Measurements from ENCODE around the gene ANKRD34A.

Gene ANKRD34A

GRCh38 chr1:145955436-145955835 is 8.9 kb downstream of the ANKRD34A start:
- H3K9ac ChIP-seq (ENCODE audit: low read depth, low read length): peak overlapping the region; percentile 71; the same call in 1 of the 2 replicates
- DNase-seq: no peak
- H3K4me2 ChIP-seq (ENCODE audit: insufficient read depth, low read length): peak overlapping the region; percentile 74
- H4K20me1 ChIP-seq (ENCODE audit: insufficient read depth, low read length): no peaks in the 10 kb centered on the region
- H3K27ac ChIP-seq (ENCODE audit: low read length): no peak overlapping the region
- H3K9me3 ChIP-seq (ENCODE audit: insufficient read depth, low read length, severe bottlenecking): no peaks in the 10 kb centered on the region
- ATAC-seq (ENCODE audit: insufficient read depth, low read depth): no peak
- H3K27me3 ChIP-seq (ENCODE audit: insufficient read depth, low read length, poor library complexity): no peaks in the 10 kb centered on the region
- H3K36me3 ChIP-seq (ENCODE audit: insufficient read depth, low read length): peaks cover 25% of the 10 kb centered on the region
- H3K79me2 ChIP-seq (ENCODE audit: insufficient read depth, low read length): peaks cover 67% of the 10 kb centered on the region
- peak overlapping the region in 1 of 2 experiments; percentile 86; a peak in 2 of 4 replicates for H3K4me3 ChIP-seq (ENCODE audit: low read depth in 1 of 2, low read length in 2 of 2)
- H3K4me1 ChIP-seq (ENCODE audit: insufficient read depth, low read length): peaks cover 62% of the 10 kb centered on the region
- no peak overlapping the region for H2AFZ ChIP-seq (ENCODE audit: low read depth, low read length)
- TF ChIP-seq, protein P1, sequence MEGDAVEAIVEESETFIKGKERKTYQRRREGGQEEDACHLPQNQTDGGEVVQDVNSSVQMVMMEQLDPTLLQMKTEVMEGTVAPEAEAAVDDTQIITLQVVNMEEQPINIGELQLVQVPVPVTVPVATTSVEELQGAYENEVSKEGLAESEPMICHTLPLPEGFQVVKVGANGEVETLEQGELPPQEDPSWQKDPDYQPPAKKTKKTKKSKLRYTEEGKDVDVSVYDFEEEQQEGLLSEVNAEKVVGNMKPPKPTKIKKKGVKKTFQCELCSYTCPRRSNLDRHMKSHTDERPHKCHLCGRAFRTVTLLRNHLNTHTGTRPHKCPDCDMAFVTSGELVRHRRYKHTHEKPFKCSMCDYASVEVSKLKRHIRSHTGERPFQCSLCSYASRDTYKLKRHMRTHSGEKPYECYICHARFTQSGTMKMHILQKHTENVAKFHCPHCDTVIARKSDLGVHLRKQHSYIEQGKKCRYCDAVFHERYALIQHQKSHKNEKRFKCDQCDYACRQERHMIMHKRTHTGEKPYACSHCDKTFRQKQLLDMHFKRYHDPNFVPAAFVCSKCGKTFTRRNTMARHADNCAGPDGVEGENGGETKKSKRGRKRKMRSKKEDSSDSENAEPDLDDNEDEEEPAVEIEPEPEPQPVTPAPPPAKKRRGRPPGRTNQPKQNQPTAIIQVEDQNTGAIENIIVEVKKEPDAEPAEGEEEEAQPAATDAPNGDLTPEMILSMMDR (IDR thresholded peaks at IDR 0.05; ENCODE audit: borderline replicate concordance, extremely low read depth, low read length, poor library complexity, severe bottlenecking): no peak
- no peak for TF ChIP-seq EZH2 (IDR thresholded peaks at IDR 0.05; ENCODE audit: borderline replicate concordance, low read depth, low read length, severe bottlenecking)

DNA sequence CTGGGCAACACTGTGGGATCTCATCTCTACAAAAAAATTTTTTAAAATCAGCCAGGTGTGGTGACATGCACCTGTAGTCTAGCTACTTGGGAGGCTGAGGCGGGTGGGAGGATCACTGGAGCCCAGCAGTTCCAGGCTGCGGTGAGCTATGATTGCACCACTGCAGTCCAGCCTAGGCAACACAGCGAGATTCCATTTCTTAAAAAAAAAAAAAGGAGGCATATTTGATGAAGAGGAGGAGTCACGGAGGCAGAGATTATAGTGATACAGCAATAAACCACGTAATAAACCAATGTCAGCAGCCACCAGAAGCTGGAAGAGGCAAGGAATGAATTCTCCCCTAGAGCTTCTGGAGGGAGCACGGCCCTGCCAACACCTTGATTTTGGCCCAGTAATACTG is 10.5 kb downstream of the ANKRD34A start:
- Histone ChIP-seq H3K4me2 (ENCODE audit: insufficient read depth, low read length) (no peak overlapping the region), H4K20me1 (ENCODE audit: insufficient read depth, low read length) (no peaks in the 10 kb centered on the region; the same call in 1 of the 2 replicates), H3K4me3 (ENCODE audit: low read depth in 1 of 2, low read length in 2 of 2) (no peak overlapping the region), H3K36me3 (ENCODE audit: insufficient read depth, low read length) (peaks cover 29% of the 10 kb centered on the region), H3K27me3 (ENCODE audit: insufficient read depth, low read length, poor library complexity) (no peaks in the 10 kb centered on the region), H3K79me2 (ENCODE audit: insufficient read depth, low read length) (peaks cover 76% of the 10 kb centered on the region), H3K27ac (ENCODE audit: low read length) (no peak overlapping the region), H2AFZ (ENCODE audit: low read depth, low read length) (no peak overlapping the region), H3K4me1 (ENCODE audit: insufficient read depth, low read length) (peaks cover 47% of the 10 kb centered on the region), H3K9ac (ENCODE audit: low read depth, low read length) (no peak overlapping the region), H3K9me3 (ENCODE audit: insufficient read depth, low read length, severe bottlenecking) (no peaks in the 10 kb centered on the region)
- no peak for DNase-seq
- ATAC-seq (ENCODE audit: insufficient read depth, low read depth): no peak
- TF ChIP-seq EZH2 (IDR thresholded peaks at IDR 0.05; ENCODE audit: borderline replicate concordance, low read depth, low read length, severe bottlenecking): no peak
- TF ChIP-seq, protein P1 (IDR thresholded peaks at IDR 0.05; ENCODE audit: borderline replicate concordance, extremely low read depth, low read length, poor library complexity, severe bottlenecking): no peak

DNA sequence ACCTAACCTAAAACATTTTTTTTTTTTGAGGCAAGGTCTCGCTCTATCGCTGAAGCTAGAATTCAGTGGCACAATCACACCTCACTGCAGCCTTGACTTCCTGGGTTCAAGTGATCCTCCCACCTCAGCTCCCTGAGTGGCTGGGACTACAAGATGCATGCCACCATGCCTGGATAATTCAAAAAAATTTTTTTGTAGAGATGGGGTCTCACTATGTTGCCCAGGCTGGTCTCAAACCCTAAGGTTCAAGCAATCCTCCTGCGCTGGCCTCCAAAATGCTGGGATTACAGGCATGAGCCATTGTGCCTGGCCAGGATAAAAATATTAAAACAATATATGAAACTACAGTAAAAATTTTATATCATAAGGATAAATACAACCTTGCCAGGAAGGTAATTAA is 11.5 kb downstream of the ANKRD34A start:
- Histone ChIP-seq H3K9ac (ENCODE audit: low read depth, low read length) (no peak overlapping the region), H3K9me3 (ENCODE audit: insufficient read depth, low read length, severe bottlenecking) (no peaks in the 10 kb centered on the region), H3K4me1 (ENCODE audit: insufficient read depth, low read length) (peaks cover 38% of the 10 kb centered on the region), H3K27ac (ENCODE audit: low read length) (no peak overlapping the region), H3K4me3 (ENCODE audit: low read depth in 1 of 2, low read length in 2 of 2) (no peak overlapping the region), H3K27me3 (ENCODE audit: insufficient read depth, low read length, poor library complexity) (no peaks in the 10 kb centered on the region), H4K20me1 (ENCODE audit: insufficient read depth, low read length) (no peaks in the 10 kb centered on the region; the same call in 1 of the 2 replicates), H3K4me2 (ENCODE audit: insufficient read depth, low read length) (no peak overlapping the region), H3K79me2 (ENCODE audit: insufficient read depth, low read length) (peaks cover 76% of the 10 kb centered on the region), H2AFZ (ENCODE audit: low read depth, low read length) (no peak overlapping the region), H3K36me3 (ENCODE audit: insufficient read depth, low read length) (peaks cover 29% of the 10 kb centered on the region)
- TF ChIP-seq, protein P1 (IDR thresholded peaks at IDR 0.05; ENCODE audit: borderline replicate concordance, extremely low read depth, low read length, poor library complexity, severe bottlenecking): no peak
- TF ChIP-seq EZH2 (IDR thresholded peaks at IDR 0.05; ENCODE audit: borderline replicate concordance, low read depth, low read length, severe bottlenecking): no peak
- ATAC-seq (ENCODE audit: insufficient read depth, low read depth) (no peak), DNase-seq (no peak)

DNA sequence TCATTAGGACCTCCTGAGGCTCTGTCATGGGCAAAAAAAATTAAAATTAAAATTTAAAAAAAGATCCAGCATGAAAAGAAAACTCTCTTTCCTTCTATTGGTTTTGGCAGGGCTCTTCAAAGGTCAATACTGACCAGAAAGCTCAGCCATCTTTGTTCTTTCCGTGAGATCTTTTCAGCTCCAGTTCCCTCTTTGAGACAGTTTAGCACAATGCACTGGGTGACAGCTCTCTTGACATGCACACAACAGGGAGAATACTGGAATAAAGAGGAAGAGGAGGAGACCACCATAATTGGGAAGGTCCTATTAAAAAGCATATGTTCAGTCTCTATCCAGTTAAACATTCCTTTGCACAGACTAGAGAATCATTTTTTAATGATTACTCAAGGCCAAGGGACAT is 12.8 kb downstream of the ANKRD34A start:
- peaks cover 31% of the 10 kb centered on the region for H3K4me1 ChIP-seq (ENCODE audit: insufficient read depth, low read length)
- no peak overlapping the region for H3K27ac ChIP-seq (ENCODE audit: low read length)
- H3K79me2 ChIP-seq (ENCODE audit: insufficient read depth, low read length): peaks cover 69% of the 10 kb centered on the region
- peaks cover 42% of the 10 kb centered on the region for H3K36me3 ChIP-seq (ENCODE audit: insufficient read depth, low read length)
- DNase-seq (no peak), ATAC-seq (ENCODE audit: insufficient read depth, low read depth) (no peak)
- H3K4me2 ChIP-seq (ENCODE audit: insufficient read depth, low read length): no peak overlapping the region
- TF ChIP-seq, protein P1 (IDR thresholded peaks at IDR 0.05; ENCODE audit: borderline replicate concordance, extremely low read depth, low read length, poor library complexity, severe bottlenecking): no peak
- no peak for TF ChIP-seq EZH2 (IDR thresholded peaks at IDR 0.05; ENCODE audit: borderline replicate concordance, low read depth, low read length, severe bottlenecking)
- no peaks in the 10 kb centered on the region for H3K9me3 ChIP-seq (ENCODE audit: insufficient read depth, low read length, severe bottlenecking)
- no peaks in the 10 kb centered on the region for H3K27me3 ChIP-seq (ENCODE audit: insufficient read depth, low read length, poor library complexity)
- H2AFZ ChIP-seq (ENCODE audit: low read depth, low read length): no peak overlapping the region
- H3K9ac ChIP-seq (ENCODE audit: low read depth, low read length): no peak overlapping the region
- no peak overlapping the region for H3K4me3 ChIP-seq (ENCODE audit: low read depth in 1 of 2, low read length in 2 of 2)
- no peaks in the 10 kb centered on the region; the same call in 1 of the 2 replicates for H4K20me1 ChIP-seq (ENCODE audit: insufficient read depth, low read length)
